ENCODE data around the gene AIMP1.

The AIMP1 gene

GRCh38 chr4:106315968-106316772 is at the start of gene AIMP1, which contains the start of gene TBCK:
TSS of gene AIMP1 (plus strand) at chr4:106316550. CDS start at chr4:106325010, 8,460 bp downstream.
TSS of gene TBCK (minus strand) at chr4:106316209. CDS start at chr4:106308960, 7,249 bp downstream.
- TF ChIP-seq CTCF (IDR thresholded peaks at IDR 0.05; ENCODE audit: extremely low read depth, missing control alignments), result no peak
- DNase-seq (ENCODE audit: low spot score), result peak; percentile 88

- no peak for TF ChIP-seq CTCF (IDR thresholded peaks at IDR 0.05; ENCODE audit: extremely low read depth, missing control alignments)
- DNase-seq (ENCODE audit: low spot score), result no peak
Observed at GRCh38 chr4:106268786-106269185, 47.6 kb upstream of the AIMP1 start.

GRCh38 chr4:106269711-106270110 is 46.6 kb upstream of the AIMP1 start:
- no peak for DNase-seq (ENCODE audit: low spot score)
- no peak for TF ChIP-seq CTCF (IDR thresholded peaks at IDR 0.05; ENCODE audit: extremely low read depth, missing control alignments)

- TF ChIP-seq CTCF (IDR thresholded peaks at IDR 0.05; ENCODE audit: extremely low read depth, missing control alignments), result no peak
- no peak for DNase-seq (ENCODE audit: low spot score)
Observed at GRCh38 chr4:106270736-106271135, 45.6 kb upstream of the AIMP1 start.

GRCh38 chr4:106273831-106274230 is 42.5 kb upstream of the AIMP1 start:
- no peak for TF ChIP-seq CTCF (IDR thresholded peaks at IDR 0.05; ENCODE audit: extremely low read depth, missing control alignments)
- no peak for DNase-seq (ENCODE audit: low spot score)

GRCh38 chr4:106277140-106277675 is 39.1 kb upstream of the AIMP1 start:
- DNase-seq (ENCODE audit: low spot score), result no peak
- no peak for TF ChIP-seq CTCF (IDR thresholded peaks at IDR 0.05; ENCODE audit: extremely low read depth, missing control alignments)

- no peak for DNase-seq (ENCODE audit: low spot score)
- TF ChIP-seq CTCF (IDR thresholded peaks at IDR 0.05; ENCODE audit: extremely low read depth, missing control alignments), result no peak
Observed at GRCh38 chr4:106284227-106284626, 32.1 kb upstream of the AIMP1 start.
